ENCODE measurements around the gene KIF26B. TPM values are rescaled to one million over a fixed set of nuclear protein-coding genes. Genes with fewer than 3 reads are reported as not detected.
"Not testable (repeated sequence)": the region's sequence is repeated elsewhere in the genome, so short reads cannot be mapped to it uniquely, and the experiment has no call there.

KIF26B gene
- polyA plus RNA-seq, 4 donors = 19.7 to 35.9 (median 34.0) TPM

DNA sequence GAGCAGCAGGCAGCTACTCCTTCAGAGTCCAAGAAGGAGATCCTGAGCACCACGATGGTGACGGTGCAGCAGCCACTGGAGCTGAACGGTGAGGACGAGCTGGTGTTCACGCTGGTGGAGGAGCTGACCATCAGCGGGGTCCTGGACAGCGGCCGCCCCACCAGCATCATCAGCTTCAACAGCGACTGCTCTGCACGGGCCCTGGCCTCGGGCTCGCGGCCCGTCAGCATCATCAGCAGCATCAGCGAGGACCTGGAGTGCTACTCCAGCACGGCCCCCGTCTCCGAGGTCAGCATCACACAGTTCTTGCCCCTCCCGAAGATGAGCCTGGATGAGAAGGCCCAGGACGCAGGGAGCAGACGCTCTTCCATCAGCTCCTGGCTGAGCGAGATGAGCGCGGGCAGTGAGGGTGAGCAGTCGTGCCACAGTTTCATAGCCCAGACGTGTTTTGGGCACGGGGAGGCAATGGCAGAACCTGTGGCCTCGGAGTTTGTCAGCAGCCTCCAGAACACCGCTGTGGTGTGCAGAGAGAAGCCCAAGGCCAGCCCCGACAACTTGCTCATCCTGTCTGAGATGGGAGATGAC lies 531.8 kb downstream of the KIF26B start:
- no peak for DNase-seq (ENCODE audit: low read depth in 4 of 4, low spot score in 3 of 4)

DNA sequence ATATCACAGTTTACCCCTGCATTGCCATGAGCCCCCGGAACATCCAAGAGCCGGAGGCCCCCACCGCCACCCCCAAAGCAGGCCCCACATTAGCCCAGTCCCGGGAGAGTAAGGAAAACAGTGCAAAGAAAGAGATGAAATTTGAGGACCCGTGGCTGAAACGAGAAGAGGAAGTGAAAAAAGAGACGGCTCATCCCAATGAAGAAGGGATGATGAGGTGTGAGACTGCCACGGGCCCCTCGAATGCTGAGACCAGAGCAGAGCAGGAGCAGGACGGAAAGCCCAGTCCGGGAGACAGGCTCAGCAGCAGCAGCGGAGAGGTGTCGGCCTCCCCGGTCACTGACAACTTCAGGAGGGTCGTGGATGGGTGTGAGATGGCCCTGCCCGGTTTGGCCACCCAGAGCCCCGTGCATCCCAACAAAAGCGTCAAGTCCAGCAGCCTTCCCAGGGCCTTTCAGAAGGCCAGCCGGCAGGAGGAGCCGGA lies 532.4 kb downstream of the KIF26B start:
- DNase-seq (ENCODE audit: low read depth in 4 of 4, low spot score in 3 of 4) = no peak

DNA sequence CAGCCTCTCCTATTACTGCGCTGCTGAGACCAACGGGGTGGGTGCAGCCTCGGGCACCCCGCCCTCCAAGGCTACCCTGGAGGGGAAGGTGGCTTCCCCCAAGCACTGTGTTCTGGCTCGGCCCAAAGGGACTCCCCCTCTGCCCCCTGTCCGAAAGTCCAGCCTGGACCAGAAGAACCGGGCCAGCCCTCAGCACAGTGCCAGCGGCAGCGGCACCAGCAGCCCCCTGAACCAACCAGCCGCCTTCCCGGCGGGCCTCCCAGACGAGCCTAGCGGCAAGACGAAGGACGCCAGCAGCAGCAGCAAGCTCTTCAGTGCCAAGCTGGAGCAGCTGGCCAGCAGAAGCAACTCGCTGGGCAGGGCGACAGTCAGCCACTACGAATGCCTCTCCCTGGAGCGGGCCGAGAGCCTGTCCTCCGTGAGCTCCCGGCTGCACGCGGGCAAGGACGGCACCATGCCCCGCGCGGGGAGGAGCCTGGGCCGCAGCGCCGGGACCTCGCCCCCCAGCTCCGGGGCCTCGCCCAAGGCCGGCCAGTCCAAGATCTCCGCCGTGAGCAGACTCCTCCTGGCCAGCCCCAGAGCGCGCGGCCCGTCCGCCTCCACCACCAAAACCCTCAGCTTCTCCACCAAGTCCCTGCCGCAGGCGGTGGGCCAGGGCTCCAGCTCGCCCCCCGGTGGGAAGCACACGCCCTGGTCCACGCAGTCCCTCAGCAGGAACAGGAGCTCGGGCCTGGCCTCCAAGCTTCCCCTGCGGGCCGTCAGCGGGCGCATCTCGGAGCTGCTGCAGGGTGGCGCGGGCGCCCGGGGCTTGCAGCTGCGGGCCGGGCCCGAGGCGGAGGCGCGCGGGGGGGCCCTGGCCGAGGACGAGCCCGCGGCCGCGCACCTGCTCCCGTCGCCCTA lies 533.1 kb downstream of the KIF26B start:
- DNase-seq (ENCODE audit: low read depth in 4 of 4, low spot score in 3 of 4) = no peak

DNA sequence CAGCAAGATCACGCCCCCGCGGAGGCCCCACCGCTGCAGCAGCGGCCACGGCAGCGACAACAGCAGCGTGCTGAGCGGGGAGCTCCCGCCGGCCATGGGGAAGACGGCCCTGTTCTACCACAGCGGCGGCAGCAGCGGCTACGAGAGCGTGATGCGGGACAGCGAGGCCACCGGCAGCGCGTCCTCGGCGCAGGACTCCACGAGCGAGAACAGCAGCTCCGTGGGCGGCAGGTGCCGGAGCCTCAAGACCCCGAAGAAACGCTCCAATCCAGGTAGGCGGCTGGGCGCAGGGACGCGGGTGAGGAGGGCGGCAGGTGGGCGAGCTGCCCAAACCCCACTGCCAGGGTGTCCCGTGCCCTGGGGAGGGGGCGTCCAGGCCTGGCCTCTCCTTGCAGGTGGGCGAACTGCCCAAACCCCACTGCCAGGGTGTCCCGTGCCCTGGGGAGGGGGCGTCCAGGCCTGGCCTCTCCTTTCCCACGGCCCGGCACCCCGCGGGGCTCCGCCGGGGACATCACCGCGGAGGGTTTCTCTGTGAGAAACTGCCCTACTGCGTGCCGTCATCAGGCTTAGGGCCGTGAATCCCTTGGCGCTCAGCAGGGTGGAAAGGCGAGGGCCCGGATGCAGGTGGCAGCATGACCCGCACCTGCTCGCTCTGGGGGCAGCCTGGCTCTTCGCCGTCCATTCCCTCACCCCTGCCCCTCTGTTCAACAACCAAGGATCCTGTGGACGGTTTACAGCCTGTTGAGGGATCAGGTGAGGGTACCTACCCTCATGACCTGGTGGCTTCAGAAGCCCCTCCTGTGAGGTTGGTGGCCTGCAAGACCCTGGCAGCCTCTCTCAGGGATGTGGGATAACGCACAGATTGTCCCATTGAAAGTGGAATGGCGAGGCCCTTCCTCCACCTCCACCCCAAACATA lies 534.0 kb downstream of the KIF26B start:
- DNase-seq (ENCODE audit: low read depth in 4 of 4, low spot score in 3 of 4) = no peak

DNA sequence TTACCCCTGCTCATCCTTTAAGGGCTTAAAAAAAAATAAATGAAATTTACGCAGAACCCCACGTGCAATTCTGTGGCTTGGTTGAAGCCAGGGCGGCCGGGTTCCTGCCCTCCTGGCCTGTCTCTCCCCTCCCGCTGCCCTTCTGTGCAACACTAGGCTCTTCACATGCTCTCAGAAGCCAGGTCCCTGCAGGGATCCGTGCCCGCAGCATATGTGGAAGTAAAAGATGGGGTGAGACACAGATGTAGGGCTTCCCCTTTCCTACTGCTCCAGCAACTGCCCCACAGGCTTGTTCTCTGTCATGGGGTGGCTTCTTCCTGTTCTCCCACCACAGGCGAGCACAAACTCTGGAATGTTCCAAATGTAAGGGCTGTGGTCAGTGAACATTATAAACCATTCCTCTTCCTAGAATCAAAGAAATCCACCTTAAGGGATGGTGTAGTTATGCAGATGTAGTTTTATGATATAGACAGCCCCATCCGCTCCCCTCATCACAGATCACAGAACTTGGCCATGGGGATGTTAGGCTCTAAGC lies 535.4 kb downstream of the KIF26B start:
- no peak for DNase-seq (ENCODE audit: low read depth in 4 of 4, low spot score in 3 of 4)

DNA sequence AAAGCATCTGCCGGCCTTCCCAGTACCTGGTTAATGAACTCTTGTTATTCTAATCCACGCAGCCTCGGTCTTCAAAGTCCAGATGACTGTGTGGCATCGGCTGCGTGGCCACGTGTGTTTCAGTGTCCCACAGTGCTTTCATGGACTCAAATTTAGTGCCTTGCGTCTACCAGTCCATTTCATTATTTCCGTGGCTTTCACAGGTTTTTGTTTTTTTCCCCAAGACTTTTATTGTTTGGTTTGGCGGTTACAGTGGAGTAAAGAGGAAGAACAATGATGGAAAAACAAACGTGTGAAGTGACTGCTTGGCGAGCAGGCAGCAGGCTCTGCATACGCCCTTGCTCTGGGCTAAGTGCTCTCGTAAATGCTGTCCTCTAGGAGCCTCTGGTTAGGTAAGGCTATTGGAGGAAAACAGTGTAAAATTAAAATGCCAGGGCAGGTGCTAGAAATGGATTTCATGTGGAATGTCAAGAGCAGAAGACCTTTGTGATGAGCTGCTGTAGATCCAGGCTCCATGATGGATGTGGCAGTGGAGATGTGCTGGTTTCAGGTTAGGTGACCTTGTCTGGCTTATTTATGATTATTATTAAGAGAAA lies 536.3 kb downstream of the KIF26B start:
- no peak for DNase-seq (ENCODE audit: low read depth in 4 of 4, low spot score in 3 of 4)

DNA sequence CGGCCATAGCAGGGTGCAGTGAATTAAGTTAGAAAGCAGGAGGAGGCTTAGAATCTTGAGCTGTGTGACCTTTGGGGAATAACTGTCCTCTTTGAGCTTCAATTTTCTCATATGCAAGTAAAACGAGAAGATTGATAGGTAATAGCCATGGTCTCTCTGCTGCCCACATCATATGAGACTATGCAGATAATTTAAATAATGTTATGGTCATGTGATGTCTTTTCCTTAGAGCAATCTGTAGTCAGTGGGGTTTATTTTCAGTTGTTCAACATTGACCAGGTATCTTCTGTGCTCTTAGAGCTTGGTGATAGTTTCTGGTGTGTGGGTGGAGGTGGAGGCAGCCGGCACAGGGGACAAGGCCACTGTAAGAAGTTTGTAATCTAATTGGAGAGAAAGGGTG lies 537.1 kb downstream of the KIF26B start:
- no peak for DNase-seq (ENCODE audit: low read depth in 4 of 4, low spot score in 3 of 4)

DNA sequence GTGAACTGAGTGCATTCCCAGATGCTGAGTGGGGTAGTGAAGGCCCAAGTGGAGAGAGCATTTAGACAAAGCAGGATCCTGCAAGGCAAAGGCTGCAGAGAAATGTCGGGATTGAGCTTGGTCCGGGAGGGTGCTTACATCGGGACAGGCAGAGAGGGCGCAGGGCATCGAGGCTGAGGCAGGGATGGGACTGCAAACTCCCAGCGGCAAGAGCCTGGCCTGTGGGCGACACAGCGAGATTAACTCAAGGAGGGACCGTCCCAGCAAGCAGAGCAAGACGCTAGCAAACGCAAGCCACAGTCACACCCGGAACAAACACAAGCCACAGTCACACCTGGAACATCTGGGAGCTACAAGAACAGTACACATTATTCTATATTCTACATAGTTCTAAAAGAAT lies 537.5 kb downstream of the KIF26B start:
- no peak for DNase-seq (ENCODE audit: low read depth in 4 of 4, low spot score in 3 of 4)

DNA sequence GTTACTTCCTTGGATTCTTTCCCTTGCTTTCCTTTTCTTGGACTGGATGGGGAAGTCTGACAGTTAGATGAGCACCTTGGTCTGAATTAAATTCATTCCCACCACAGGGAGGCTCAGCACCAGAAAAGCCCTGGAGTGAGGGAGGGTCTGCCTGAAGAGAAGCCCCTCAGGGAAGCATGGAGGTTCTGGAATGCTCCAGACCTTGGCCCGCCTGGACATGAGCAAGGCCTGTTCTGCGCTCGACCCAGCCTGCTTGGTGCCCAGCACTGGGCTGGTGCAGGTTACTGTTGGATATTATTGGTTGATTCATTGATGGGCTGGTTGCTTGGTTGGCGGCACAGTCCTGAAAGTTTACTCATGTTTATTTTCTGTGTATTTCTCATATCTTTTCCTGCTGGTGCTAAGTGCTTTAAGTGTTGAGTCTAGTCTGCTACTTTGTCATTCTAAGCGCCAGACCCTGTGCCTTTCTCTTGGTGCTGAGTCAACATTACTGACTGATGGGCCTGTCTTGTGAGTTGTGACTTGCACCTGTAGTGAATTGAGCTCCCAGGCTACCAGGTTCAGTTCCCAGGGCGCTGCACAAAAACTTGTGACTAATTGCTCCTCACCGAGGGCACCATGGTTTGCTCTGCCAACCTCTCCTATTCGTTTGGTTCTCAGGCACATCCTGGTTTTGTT lies 538.5 kb downstream of the KIF26B start:
- no peak for DNase-seq (ENCODE audit: low read depth in 4 of 4, low spot score in 3 of 4)

DNA sequence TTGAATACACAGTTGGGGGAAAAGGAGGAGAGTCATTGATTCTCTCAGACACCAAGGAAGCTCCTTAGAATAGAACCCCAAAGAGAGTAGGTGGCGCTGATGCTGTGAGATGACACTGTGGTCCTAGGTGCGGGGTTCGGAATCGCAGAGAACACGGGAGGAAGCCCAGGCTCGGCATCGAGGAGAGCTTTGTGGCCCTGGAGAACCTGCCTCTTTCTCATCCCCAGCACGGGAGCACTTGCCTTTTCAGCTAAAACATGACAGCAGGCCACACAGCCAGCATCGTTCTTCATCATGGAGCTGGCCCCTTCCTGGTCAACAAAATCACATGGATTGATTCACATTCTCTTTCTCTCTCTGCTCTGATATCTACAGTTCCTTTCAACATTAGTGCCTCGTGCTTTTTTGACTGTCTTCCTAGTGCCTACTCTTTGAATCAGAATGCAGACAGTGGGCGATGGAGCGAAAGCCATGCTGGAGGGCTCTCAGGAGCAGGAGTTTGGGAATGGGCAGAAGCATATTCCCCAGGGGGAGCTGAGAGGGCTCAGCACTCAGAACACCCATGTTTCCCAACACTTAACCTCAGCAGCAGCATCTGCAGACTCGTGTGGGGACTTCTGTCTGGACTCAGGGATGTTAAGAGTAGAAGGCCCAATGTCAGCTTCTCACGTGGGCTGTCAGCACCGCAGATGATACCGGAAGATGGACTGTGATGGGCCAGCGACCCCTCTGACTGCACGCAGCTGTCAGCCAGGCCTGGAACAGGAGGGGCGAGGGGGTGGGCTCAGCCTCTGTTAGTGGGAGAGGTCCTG lies 539.4 kb downstream of the KIF26B start:
- DNase-seq (ENCODE audit: low read depth in 4 of 4, low spot score in 3 of 4) = no peak

DNA sequence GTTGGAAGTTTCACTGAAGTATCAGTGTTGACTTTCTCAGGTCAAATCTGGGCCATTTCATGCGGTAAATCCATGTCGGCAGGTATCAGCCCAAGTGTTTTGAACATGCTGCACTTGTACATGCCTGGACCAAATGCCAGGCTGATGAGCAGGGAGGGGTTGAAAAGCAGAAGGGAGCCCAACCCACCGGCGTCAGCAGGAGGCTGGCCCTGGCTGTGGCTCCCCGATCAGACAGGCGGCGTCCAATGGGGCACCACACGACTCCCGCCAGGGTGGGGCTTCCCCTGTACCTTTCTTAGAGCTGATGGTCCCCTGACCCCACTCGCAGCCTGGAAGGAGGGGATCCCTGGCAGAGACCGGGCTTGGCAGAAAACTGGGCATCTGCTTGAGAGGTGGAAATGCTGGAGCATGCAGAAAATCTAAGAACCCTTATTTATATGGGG lies 540.0 kb downstream of the KIF26B start:
- no peak for DNase-seq (ENCODE audit: low read depth in 4 of 4, low spot score in 3 of 4)

DNA sequence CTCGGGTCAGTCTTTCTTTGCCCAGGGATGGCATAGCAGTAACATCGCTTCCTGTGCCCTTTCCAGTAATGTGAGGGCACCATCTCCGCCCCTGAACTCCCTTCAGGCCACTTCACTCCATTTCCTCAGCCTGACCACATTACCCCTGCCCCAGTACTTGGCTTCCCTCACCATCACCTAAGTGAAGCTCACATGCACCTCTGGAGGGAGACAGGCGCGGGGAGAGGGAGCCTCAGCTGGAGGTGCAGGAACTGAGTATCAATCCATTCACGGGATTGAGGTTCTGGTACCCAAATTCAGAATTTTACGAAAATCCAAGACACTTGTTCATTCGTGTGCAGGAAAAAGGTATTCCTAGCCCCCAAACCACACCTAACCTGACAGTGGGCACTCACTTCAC lies 540.4 kb downstream of the KIF26B start:
- DNase-seq (ENCODE audit: low read depth in 4 of 4, low spot score in 3 of 4) = no peak

DNA sequence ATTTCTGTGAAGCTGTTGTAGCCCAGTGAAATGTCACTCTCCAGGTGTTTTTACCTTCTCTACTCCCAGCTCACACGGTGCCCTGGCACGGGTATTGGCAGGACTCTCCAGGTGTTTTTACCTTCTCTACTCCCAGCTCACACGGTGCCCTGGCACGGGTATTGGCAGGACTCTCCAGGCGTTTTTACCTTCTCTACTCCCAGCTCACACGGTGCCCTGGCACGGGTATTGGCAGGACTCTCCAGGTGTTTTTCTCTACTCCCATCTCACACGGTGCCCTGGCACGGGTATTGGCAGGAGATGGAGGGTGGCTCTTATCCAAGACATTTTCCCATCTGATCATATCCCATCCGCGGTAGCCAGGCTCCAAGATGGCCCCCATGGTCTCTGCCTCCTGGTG lies 540.9 kb downstream of the KIF26B start:
- DNase-seq (ENCODE audit: low read depth in 4 of 4, low spot score in 3 of 4) = not testable (repeated sequence)

DNA sequence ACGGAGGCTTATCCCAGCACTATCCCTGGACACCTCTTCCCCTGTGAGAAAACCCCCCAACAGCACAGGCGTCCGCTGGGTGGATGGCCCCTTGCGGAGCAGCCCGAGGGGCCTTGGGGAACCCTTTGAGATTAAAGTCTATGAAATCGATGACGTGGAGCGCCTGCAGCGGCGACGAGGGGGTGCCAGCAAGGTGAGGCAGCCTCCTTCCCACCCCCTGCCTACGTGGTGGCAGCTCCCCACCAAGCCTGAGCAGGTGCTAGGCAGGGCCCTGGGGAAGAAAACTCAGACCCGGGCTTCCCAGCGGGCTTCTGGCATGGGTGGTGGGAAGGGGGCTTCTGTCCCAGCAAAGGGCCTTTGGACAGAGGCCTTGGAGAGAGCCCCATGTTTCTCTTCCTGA lies 543.3 kb downstream of the KIF26B start:
- DNase-seq (ENCODE audit: low read depth in 4 of 4, low spot score in 3 of 4) = no peak

DNA sequence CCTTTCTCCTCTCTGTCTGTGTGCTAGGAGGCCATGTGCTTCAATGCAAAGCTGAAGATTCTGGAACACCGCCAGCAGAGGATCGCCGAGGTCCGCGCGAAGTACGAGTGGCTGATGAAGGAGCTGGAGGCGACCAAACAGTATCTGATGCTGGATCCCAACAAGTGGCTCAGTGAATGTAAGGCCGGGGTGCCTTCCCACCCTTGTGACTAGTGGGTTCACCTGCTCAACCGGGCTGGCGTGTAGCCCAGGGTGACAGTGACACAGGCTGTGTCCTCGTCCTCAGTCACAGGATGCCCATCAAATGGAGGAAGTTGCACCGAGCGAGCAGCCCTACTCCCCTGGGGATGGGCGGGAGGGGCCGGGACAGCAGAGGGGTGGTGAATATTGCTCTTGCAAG lies 544.1 kb downstream of the KIF26B start:
- no peak for DNase-seq (ENCODE audit: low read depth in 4 of 4, low spot score in 3 of 4)

DNA sequence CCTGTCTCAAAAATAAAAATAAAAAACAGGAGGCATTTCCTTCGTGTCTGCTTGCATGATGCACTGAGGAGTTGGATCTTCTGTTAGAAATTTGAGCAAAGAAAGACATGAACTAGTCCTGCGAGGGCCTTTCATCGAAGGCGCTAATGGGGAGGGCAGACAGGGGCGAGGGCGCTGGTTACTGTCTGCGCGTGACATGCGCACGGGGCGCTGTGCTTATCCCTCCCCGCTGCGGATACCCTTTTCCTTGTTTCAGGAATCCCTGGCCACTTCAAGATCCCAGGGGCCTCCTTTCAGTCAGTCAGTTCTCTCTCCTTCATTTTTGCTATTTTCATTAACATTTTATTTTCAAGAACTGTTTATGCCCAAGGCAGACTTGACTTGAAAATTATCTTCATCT lies 545.8 kb downstream of the KIF26B start:
- DNase-seq (ENCODE audit: low read depth in 4 of 4, low spot score in 3 of 4) = no peak

DNA sequence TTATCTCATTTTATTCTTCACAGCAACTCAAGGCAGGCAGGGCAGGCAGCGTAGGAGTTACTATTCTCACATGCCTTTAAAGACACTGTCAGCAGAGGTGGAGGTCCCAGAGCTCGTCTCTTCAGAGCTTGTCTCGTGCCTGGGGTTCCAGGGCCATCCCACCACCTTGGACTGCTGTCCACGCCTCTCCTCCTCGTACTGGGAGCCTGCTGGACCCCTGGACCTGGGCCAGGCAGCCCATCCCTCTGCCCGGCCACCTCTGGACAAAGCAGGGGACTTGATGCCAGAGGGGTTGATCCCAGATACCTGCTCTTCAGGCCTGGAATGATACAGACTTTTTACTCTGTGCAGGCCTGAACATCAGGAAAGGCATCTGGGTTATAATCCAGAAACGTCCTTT lies 546.8 kb downstream of the KIF26B start:
- no peak for DNase-seq (ENCODE audit: low read depth in 4 of 4, low spot score in 3 of 4)

DNA sequence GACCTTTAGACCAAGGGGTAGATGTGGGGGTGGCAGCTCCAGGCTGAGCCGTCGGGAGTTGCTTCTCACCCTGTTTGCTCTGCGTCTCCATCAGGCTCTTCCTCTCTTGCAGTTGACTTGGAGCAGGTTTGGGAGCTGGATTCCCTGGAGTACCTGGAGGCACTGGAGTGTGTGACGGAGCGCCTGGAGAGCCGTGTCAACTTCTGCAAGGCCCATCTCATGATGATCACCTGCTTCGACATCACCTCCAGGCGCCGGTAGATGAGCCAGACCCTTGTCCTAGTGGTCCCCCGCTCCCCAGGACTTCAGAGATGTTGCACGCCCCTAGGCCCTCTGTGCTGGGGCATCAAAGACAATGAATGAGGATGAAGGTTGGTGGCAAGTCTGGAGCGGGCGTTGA lies 547.6 kb downstream of the KIF26B start:
- no peak for DNase-seq (ENCODE audit: low read depth in 4 of 4, low spot score in 3 of 4)

DNA sequence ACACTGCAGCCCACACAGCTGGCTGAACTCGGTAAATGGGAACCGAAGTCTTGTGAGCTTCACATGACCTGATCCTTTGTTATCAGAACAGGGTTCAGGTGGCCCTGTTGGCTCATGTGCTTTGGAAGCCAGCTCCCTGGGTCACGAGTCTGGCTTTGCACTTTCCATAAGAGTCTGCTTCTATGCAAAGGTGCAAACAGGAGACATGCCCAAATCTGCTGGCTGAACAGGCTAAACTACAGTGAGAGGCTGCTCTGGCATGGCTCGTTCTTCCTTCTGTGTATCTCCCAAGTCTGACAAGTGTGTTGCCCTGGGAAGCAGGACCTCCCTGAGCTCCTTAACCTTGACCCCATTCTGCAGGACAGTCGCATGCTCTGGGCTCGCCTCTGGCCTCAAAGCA lies 549.6 kb downstream of the KIF26B start:
- no peak for DNase-seq (ENCODE audit: low read depth in 4 of 4, low spot score in 3 of 4)

Measured in left renal pelvis (tissue), 4 donors.